ENCODE data around the gene CDKAL1.
A peak's percentile ranks its signal among the peaks of the same experiment; 100 is the strongest.

The CDKAL1 gene

GRCh38 chr6:20997143-20997769 lies 463.0 kb downstream of the CDKAL1 start:
- no peak for TF ChIP-seq CTCF (IDR thresholded peaks at IDR 0.05; ENCODE audit: borderline replicate concordance, control extremely low read depth, extremely low read depth, insufficient read depth, missing control alignments)
- in situ Hi-C loops (cut with MboI; ENCODE audit: low sequenced_read_pairs, unreplicated experiment): no loop called here
- peak; percentile 12 for DNase-seq (ENCODE audit: low spot score)

- in situ Hi-C loops (cut with MboI; ENCODE audit: low sequenced_read_pairs, unreplicated experiment): no loop called here
- TF ChIP-seq CTCF (IDR thresholded peaks at IDR 0.05; ENCODE audit: borderline replicate concordance, control extremely low read depth, extremely low read depth, insufficient read depth, missing control alignments): no peak
- no peak for DNase-seq (ENCODE audit: low spot score)
Observed at GRCh38 chr6:20997770-20998147, 463.5 kb downstream of the CDKAL1 start.

GRCh38 chr6:20998748-20999448 lies 464.6 kb downstream of the CDKAL1 start:
- in situ Hi-C loops (cut with MboI; ENCODE audit: low sequenced_read_pairs, unreplicated experiment): no loop called here
- DNase-seq (ENCODE audit: low spot score): peak; percentile 18
- no peak for TF ChIP-seq CTCF (IDR thresholded peaks at IDR 0.05; ENCODE audit: borderline replicate concordance, control extremely low read depth, extremely low read depth, insufficient read depth, missing control alignments)

GRCh38 chr6:21000331-21000801 lies 466.1 kb downstream of the CDKAL1 start:
- in situ Hi-C loops (cut with MboI; ENCODE audit: low sequenced_read_pairs, unreplicated experiment): no loop called here
- DNase-seq (ENCODE audit: low spot score): no peak
- no peak for TF ChIP-seq CTCF (IDR thresholded peaks at IDR 0.05; ENCODE audit: borderline replicate concordance, control extremely low read depth, extremely low read depth, insufficient read depth, missing control alignments)

GRCh38 chr6:21001736-21002135 lies 467.5 kb downstream of the CDKAL1 start:
- no peak for TF ChIP-seq CTCF (IDR thresholded peaks at IDR 0.05; ENCODE audit: borderline replicate concordance, control extremely low read depth, extremely low read depth, insufficient read depth, missing control alignments)
- no peak for DNase-seq (ENCODE audit: low spot score)
- in situ Hi-C loops (cut with MboI; ENCODE audit: low sequenced_read_pairs, unreplicated experiment): no loop called here

GRCh38 chr6:21003780-21004541 lies 469.7 kb downstream of the CDKAL1 start:
- DNase-seq (ENCODE audit: low spot score): peak; percentile 26
- no peak for TF ChIP-seq CTCF (IDR thresholded peaks at IDR 0.05; ENCODE audit: borderline replicate concordance, control extremely low read depth, extremely low read depth, insufficient read depth, missing control alignments)

More at GRCh38 chr6:21003780-21004541, 469.7 kb downstream of the CDKAL1 start:
- in situ Hi-C loops (cut with MboI; ENCODE audit: low sequenced_read_pairs, unreplicated experiment): no loop called here
